EH (cell line): ENCODE results near the gene SNRNP200.
"Not testable (repeated sequence)": the region's sequence is repeated elsewhere in the genome, so short reads cannot be mapped to it uniquely, and the experiment has no call there.

Experiments
- DNase-seq: peaks from one replicate; pipeline ENCODE4 v3.0.0-alpha.2; 2015; ENCODE audit warnings: low read depth

Gene SNRNP200

DNA sequence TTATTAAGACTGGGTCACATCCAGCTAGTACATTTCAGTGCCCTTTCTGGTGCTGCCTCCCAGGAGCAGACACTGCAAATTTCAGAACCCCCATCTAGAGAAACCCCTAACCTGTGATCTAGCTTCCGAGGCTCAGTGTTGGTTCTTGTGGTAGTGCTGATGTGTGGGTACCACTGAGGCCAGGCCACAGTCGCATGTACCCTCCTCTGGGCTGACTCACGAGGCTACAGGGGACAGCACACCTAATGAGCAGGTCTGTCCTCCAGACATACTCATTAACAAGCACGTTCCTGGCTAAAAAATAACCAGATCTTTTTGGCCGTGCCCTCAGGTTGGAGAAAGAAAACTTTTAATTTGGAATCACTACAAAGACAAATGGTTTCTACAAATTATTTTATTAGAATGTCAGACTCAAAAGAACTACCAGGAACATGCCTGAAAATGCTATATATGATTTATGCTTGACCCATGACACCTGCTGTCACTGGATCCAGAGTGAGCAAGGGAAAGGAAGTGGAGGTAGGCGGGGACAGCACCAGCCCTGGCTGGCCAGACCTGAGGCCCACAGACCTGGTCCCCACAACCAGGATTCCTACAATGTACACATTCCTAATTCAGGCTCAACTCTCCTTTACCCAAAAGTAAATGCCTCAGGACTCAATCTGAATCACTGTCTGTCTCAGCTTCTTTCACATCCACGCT, 30.8 kb downstream of the SNRNP200 start:
- DNase-seq = no peak

DNA sequence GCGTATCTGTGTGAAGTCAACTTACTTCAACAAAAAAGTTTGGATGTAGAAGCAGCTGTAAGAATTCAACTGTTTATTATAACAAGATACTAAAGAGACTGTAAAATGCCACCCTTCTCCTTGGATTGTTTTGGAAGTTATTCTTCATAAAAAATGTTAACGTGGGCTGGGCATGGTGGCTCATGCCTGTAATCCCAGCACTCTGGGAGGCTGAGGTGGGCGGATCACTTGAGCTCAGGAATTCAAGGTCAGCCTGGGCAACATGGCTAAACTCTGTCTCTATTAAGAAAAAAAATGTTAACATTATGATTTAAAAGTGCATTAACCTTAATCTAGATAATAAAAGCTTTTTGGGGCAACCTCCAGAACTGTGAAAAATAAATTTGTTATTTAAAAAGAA, 31.6 kb downstream of the SNRNP200 start:
- no peak for DNase-seq

DNA sequence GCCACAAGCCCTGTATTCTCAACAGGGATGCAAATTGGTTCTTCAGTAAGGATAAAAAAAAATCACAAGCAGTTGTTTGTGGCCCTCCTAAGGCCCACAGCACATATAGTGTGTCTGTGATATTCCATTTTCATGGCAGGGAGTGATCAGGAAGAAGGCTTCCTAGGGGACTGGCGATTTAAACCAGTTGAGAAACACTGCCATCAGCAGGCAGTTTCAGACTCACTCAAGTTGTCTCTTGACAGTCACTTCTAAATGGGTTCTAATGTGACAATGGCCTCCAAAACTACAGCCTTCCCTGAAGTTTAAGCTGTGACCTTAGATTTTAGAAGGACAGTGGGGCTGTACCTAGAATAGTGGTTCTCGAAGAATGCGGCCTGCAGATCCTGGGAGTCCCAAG, 33.4 kb downstream of the SNRNP200 start:
- peak; percentile 10 for DNase-seq

DNA sequence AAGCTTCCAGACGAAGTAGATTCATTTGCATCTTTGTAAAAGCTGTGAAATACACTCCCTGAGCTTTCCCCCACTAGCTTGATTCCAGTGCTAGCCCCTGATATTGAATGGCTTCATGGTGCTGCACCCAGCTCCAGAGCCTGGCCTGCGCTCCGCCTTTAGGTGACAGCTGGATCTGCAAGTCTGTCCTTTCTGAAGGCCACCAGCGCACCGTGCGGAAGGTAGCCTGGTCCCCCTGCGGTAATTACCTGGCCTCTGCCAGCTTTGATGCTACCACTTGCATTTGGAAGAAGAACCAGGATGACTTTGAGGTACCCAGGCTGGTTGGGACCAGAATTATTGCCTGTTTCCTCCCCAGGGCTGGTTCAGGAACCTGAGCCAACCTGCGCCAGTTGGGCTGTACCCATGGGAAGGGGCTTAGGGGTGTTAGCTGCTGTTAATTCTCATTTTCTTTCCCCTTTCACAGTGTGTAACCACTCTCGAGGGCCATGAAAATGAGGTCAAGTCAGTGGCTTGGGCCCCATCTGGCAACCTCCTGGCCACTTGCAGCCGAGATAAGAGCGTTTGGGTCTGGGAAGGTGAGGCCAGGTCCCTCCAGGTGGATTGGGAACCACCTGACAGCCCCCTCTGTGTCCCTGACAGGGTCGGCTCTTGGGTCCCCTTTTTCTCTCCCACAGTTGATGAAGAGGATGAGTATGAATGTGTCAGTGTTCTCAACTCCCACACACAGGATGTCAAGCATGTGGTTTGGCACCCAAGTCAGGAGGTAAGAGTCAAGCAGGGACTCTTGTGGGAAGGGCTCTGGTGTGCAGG, 38.0 kb downstream of the SNRNP200 start:
- peak; percentile 54 for DNase-seq

DNA sequence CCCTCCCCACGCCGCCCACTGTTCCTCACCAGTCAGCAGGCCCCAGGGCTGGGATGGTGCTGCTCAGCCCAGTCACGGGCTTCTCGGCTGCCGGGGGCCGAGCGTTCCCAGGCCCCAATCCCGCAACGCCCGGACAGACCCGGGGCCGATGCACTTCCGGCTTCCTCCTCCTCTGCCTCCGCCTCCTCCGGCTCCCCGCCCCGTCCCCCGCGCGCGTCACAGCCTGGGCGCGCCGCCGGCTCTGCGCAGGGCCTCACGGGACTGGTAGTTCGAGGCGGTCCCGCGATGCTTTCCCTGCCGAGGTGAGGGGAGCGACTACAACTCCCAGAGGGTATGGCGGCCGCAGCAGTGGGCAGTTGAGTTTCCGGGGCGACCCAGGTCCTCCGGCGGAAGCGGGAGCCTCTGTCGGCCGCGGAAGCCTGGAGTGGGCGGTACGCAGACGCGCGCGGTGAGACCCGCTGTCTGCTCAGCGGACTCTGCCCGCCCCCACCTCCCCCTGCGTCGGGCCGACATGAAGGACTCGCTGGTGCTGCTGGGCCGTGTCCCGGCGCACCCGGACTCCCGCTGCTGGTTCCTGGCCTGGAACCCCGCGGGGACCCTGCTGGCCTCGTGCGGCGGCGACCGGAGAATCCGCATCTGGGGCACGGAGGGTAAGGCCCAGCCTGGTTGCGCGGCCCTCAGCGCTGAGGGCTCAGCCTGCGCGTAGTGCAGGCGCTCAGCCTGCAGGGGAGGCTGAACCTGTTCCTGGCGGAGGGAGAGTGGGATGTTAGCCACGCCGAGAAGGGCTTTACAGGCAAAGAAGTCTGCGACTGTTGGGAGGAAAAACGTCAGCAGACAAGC, 39.3 kb downstream of the SNRNP200 start, which contains the start of the genes CIAO1 and TMEM127:
CIAO1 (plus strand) TSS at position 386 of the 840 bp plus-strand sequence; CDS start at position 512, 126 bp downstream.
TMEM127 (minus strand) TSS at position 158 of the 840 bp plus-strand sequence. CDS start 616 bp downstream, outside the sequence.
- DNase-seq = peak; percentile 99

DNA sequence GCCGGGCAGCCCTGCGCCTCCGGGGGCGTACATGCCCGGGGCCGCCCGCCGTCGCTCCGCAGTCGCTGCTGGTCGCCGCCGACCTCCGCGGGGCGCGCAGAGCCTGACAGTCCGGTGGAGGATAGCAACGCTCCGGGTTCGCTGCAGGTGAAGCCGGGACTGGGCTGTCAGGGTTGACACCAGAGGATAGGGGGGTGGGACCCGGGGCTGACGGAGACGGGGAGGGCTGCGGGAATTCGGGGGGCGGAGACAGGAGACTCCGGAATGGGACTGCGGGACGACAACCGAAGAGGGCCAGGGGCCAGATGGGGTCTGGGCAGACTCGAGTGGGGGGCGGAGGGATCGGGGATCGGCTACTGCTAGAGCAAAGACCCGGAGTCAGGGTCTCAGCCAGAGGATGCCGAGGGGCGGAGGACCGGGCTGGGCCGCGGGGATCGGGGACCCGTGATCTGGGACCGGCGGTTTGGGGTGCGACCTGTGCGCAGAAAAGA, 40.0 kb downstream of the SNRNP200 start:
- peak; percentile 53 for DNase-seq

DNA sequence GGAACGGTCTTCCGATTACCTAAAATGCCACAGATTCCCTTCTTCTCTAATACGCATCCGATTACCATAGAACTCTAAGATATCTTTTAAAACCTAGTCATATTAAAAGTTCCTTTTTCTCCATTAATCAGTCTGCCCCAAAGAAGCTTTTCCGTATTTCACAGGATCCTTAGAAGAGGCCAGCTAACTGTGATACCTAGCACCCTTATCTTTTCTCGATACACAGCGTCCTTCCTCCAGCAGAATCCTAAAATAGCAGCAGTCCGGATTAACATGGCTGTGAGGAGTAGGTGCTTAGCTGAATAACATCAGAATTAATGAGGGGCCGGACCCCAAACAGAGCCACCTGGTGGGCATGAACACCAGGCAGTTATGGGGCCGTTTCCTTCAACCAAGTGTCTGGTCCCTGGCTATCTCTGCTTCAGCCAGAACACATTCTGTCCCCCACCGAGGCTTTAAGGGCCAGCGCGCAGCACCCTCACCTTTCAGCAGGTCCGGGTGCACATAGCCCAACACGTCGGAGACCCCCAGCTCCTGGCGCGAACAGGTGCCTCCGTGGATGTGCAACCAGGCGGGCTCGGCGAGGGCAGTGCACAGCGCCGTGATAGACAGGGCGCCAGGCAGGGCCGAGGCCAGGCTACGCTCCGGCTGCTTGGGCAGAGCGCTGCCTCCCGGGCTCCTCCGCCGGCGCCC, 40.5 kb downstream of the SNRNP200 start:
- DNase-seq = peak; percentile 59

DNA sequence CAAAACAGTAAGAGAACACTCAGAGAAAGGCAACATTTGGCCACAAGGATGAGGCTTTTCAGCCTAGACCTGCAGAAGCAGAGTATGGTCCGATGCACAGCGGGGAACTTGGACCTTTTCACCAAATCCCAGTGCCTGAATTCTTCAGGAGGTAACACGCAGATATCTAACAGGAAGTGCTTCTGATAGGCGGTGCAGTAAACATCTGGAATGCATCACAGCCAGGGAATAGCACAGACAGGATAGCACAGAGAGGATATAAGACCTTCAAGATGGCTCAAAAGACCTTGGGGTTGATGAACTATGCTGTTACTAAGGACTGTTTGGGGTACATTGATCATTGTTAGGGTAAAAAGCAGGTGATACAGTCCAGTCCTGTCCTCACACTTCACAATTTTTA, 41.3 kb downstream of the SNRNP200 start:
- peak; percentile 40 for DNase-seq

DNA sequence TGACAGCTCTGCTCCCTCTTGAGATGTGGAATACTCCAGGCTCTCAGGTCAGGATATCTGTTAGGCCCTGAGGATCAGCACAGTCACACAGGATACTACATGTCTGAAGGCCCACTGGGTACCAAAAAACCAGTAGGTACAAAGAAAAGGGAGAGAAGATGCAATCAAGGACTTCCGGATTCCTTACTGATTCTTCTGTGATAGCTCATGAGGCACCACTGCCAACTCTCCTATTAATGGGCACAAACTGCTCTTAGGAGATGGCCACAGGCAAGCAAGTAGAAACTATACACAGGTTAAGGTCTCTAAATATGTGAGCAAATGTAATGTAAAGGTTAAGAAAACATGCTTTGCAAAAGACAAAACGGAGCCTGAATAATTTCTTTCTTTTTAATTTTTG, 43.0 kb downstream of the SNRNP200 start:
- peak; percentile 17 for DNase-seq

DNA sequence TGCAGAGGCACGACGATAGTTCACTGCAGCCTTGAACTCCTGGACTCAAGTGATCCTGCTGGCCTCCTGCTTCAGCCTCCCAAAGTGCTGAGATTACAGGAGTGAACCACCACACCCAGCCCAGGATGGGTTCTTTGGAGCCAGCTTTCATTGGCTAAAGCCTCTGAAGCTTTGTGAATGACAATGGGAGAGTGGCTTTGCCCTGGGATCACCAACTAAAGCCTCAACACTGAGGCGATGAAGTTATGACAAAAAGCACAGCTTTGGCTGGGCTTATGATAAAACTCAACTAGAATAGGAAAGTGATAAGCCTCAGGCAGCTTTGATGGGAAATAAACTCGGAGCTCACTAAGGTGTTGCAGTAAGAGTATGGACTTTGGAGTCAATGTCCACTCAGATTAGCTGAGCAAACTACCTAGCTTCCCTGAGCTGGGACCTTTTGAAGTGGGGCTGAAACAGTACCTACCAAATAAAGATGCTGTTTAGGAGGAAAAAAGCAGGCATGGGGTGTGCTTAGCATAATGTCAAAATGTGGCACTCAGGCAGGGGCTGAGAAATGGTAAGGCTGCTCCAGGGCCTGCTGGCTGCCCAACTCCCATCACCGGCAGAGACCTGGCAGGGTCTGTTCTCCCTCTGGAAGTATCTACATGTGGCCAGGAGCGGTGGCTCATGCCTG, 43.9 kb downstream of the SNRNP200 start:
- no peak for DNase-seq

DNA sequence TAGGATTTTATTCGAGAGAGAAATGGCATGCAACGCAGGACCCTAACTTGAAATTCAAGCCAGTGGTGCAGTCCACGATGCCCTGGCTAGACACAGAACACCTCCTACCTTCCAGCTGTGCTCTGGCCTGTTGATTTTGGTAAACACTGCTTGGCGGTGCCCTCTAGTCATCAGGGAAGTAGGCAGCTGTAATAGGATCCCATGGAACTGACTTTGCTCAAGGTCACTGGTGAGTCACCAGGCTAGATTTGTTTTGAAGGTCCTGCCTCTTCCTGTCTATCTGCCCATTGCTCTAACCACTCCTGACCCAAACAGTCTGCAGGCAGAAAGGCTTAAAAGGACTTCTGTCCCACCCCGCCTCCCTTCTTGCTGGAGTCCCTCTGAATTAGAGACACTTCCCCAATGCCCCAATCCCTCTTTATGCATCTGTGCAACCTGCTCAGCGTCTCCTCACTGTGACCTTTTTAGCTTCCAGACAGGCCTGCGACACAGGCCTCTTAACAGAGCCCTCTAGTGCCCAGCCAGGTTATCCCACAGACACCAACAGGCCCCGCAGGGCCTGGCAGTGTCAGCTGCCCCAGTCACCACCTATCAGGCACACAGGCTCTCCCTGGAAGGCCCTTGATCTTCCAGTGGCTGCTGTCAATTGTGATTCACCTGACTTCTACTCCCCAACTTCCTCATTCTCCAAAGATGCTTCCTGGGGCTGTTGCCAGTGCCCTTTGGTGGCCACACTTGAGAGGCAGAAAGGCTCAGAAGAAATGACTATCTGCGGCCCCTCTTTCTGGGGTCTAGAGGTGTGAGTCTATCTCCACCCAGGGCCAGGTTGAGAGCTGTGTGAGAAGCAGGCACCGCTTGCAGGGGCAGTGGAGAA, 44.7 kb downstream of the SNRNP200 start:
- peak; percentile 93 for DNase-seq

DNA sequence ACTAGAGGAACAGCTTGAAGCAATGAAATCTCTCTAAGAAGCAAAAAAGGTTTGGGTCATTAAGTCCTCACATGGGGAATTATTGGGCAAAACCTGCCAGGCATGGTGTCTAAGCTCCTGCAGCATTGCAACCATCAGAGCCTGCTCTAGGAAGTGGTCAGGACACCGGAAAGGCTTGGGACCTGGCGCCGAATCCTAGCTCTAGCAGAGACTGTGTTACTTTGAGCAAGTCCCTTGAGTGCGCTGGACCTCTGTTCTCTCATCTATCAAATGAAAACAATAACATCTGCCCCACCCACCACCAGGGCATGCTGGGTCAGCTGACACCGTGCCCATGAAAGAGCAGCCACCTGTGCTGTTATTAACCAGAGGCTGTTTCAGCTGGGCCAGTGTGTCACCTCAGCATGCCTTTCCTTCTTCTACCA, 45.8 kb downstream of the SNRNP200 start:
- DNase-seq = no peak

DNA sequence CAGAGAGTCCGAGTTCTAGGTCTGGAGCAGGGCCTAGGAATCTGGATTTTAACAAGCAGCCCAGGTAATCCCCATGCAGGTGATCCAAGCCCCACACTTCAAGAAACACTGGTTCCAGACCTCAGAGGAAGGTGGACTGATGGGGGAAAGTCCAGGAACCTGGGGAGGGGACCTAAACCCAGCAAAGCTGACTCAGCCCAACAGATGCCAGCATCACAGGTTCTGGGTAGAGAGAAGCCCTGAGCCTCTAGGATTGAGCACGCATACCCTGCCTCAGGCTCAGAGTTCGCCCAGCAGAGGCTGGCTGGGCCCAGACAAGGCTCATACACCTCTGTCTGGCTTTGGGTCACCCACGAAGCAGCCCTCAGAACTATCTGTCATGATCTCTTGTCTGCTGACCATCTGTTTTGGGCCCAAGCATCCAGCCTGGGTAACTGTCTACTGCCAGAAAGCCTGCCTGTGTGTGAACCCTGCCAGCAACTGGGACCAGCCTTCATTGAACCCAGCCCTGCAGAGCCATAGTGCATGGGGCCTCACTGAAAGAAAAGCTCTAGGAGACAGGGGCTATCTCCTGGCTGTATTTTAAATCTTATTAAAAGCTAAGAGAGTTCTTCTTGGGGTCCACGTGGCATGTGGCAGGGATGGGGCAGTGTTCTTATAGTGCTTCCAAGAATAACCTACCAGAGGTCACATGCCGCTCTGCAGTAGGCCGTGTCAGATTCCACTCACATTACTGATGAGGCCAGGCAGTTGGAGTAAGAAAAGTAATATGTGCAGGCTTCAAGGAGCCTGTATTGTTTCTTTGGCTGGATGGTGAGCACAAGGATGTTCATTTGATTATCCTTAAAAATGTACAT, 47.0 kb downstream of the SNRNP200 start:
- peak; percentile 48 for DNase-seq

DNA sequence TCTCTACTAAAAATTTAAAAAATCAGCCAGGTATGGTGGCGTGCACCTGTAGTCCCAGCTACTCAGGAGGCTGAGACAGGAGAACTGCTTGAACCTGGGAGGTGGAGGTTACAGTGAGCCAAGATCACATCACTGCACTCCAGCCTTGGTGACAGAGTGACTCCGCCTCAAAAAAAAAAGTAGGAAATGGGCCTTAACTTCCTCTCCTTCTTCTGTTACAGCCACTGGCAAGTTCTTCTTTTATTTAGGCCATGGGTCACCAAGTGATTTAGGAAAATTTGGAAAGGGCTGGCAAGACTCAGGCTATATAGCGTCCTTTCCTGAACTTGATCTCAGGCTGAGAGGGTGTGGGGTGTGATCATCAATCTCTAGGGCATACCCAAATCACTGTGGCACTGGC, 47.6 kb downstream of the SNRNP200 start:
- not testable (repeated sequence) for DNase-seq

DNA sequence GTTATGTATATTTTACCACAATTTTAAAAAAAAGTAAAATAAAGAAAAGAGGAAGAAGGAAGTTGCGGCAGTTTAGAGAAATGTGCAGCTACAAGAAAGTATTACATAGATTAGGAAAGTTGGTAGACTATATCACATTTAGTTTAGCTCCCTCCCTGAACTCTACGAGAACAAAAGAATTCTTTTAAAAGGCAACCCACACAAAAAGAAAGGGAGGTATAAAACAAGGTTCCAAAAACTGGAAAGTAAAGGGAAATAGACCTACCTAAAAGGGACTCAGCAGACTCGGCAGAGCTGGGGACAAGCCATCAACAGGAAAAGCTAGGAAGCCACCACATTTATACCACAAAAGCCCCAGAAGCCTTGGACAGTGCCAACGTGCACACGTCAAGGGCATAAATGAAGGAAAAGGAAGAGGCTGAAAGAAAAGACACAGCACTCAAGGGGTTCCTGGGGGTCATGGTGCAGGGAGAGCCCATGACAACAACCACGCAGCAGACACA, 48.7 kb downstream of the SNRNP200 start:
- no peak for DNase-seq

DNA sequence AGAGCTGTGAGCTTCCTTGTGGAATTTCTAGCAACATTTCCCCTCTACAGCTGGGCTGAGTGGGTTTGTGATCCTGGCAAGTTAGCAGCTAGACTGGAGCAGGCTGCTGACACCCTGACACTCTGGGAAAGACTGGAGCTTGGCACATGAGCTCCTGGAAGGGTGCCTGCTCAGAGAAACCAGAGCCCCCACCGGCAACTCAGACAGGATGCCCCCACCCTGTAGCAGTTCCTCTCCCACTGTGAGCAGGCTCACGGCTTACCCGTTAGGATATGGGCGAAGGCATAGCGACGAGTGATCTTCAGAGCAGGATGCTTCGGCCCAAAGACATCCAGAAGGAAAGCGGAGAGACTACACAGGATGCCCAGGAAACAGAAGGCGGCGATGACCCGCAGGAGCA, 50.8 kb downstream of the SNRNP200 start:
- DNase-seq = no peak

DNA sequence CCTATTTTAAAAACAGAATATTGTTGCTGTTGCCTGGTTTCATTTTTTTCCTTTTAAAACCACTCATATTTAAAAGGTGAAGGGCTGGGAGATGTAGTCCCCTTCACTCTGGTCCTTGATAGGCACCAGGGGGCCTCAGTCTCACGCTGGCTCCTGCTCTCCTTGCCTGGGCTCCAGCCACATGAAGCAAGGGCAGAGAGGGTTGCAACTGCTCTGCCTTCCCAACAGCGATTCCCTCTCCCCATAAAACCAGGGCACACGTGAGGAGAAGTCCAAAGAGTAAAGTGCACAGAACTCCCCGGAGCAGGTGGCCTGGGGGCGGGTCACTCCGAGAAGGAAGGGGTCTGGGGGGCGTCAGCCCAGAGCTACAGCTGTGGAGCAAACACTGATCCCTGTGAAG, 52.3 kb downstream of the SNRNP200 start:
- no peak for DNase-seq

DNA sequence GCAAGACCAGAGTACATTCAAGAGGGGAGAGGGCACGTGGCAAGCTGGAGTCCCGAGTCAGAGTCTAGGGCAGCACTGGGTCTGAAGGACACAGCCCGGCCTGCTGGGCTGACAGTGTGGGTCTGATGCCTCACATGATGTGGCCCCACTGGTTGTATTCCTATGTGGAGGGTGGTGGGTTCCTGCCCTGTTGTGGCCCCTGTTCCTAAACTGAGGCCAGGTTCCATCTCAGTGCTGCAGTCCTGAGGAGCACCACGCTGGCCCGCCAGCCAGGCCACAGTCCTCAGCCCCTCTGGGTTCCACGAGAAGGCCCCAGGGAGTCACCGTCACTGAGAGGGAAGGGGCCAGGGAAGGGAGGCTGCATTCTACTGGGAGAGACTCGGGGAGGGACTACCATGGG, 52.8 kb downstream of the SNRNP200 start:
- no peak for DNase-seq
